NCI-H446 treated with DMSO at 0.1 percent for 48 hours (cell line): ENCODE results near the gene DCTN4.

ENCODE experiments used
- DNase-seq: peaks from one replicate; lab custom pipeline; 2025; lab: John Stamatoyannopoulos, UW

Gene DCTN4

GRCh38 chr5:150670275-150670947 is 88.4 kb downstream of the DCTN4 start:
- no peak for DNase-seq

- no peak for DNase-seq
These were observed 93.8 kb downstream of the DCTN4 start for GRCh38 chr5:150665044-150665443.

- no peak for DNase-seq
These were observed 94.9 kb downstream of the DCTN4 start for GRCh38 chr5:150663936-150664335.

- DNase-seq, result no peak
These were observed 95.9 kb downstream of the DCTN4 start for GRCh38 chr5:150662731-150663516.

DNA sequence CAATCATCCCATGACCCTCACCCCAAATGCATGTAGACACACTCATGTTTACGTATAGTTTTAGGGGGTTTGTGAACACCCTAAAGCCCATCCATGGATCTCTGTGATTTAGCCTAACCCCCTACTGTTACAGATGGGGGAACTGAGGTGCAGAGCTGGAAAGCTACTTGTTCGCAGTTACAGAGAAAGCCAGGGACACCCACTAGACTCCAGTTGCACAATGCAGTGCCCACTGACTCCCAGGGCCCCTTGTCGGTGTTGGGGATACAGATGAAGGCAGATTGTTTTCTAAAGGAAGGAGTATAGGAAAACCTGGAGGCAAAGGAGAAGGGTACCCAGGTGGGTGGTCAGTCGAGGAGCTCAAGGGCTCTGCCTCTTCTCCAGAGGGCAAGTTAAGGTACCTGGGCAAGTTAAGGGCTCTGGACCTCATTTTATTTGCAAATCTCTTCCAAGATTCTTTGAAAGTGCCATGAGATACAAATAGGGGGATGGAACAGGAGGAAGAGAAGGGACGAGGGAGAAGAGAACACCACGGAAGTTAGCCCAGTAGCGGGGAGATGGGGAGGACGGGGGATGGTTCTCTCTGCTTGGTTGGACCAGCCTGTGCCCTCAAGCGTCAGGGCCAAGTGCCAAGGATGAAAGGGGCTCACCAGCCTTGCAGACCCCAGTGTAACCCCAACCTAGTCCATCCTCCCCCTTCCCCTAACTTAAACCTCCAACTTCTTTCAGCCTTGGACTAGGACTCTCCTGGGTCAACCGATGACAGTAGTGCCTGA is 96.8 kb downstream of the DCTN4 start:
- DNase-seq, result no peak

DNA sequence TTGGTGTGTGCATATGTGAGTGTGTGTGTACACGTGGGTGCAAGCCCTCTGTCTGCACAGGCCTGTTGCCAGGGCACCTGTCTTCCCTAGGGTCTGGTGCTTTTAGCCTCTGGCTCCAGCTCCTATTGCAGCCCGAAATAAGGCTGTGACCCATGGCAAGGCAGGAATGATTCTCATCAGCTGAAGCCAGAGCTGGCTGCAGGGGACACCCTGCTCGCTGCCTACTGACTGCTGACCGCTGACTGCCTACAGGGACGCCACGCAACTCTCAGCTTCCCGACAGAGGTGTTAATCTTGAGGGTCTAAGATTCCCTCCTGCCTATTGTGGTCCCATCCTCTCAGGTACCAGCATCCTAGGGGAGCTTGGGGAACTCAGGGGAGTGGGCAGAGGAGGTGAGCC is 97.7 kb downstream of the DCTN4 start, which contains the start of gene MYOZ3:
TSS of gene MYOZ3 (plus strand) at position 166 of the 400 bp plus-strand sequence. CDS start 1,691 bp downstream, outside the sequence.
- DNase-seq, result no peak

GRCh38 chr5:150660108-150660831 is 98.5 kb downstream of the DCTN4 start:
- DNase-seq, result no peak

DNA sequence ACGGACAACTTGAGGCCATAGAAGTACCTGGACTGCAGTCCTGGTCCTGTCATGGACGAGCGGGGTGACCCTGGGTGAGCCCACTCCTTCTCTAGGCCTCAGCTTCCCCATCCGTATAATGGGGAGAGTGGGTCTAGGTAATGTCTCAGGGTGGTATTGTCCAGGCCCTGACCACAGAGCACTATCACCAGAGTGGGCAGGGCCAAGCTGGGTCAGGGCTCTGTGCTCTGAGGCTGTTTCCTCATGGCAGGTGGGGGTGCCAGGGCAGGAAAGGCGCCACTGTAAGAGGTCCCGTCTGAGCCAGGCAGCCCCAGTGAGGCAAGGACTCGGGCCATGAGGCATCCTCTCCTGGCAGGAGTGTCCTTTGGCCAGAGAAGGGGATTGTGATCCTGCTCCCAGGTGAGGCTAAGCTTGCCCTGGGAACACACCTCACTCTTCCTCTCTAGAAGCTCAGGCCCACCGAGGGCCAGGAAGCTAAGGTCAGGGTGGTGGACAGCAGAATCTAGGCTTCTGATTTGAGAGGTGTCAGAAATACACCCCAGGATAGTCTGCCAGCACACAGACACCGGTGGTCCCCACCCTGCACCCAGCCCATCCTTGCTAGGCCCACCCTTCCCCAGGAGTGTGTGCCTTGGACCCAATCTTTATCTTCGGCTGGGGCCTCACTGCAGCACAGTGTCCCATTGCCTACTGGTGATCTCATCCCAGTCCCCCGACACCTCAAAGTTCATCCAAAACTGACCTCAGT is 99.3 kb downstream of the DCTN4 start:
- no peak for DNase-seq

GRCh38 chr5:150658699-150659265 is 100.0 kb downstream of the DCTN4 start:
- DNase-seq, result no peak
